ENCODE results near the gene SHISA9.

Gene SHISA9

GRCh38 chr16:13148836-13149235 lies 247.4 kb downstream of the SHISA9 start:
- Histone ChIP-seq H3K4me3 (replicated peaks; ENCODE audit: low read depth, low read length) (no peak overlapping the region), H3K36me3 (ENCODE audit: control insufficient read depth, insufficient read depth, low read length) (no peaks in the 10 kb centered on the region), H3K27me3 (replicated peaks; ENCODE audit: control insufficient read depth, insufficient read depth, low read length) (no peaks in the 10 kb centered on the region; the same call in 1 of the 2 replicates)
- no peak for DNase-seq (ENCODE audit: extremely low read depth, insufficient read length)
- TF ChIP-seq, protein P1, sequence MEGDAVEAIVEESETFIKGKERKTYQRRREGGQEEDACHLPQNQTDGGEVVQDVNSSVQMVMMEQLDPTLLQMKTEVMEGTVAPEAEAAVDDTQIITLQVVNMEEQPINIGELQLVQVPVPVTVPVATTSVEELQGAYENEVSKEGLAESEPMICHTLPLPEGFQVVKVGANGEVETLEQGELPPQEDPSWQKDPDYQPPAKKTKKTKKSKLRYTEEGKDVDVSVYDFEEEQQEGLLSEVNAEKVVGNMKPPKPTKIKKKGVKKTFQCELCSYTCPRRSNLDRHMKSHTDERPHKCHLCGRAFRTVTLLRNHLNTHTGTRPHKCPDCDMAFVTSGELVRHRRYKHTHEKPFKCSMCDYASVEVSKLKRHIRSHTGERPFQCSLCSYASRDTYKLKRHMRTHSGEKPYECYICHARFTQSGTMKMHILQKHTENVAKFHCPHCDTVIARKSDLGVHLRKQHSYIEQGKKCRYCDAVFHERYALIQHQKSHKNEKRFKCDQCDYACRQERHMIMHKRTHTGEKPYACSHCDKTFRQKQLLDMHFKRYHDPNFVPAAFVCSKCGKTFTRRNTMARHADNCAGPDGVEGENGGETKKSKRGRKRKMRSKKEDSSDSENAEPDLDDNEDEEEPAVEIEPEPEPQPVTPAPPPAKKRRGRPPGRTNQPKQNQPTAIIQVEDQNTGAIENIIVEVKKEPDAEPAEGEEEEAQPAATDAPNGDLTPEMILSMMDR (IDR thresholded peaks at IDR 0.05; ENCODE audit: insufficient read depth, low read length, poor library complexity, severe bottlenecking): no peak

DNA sequence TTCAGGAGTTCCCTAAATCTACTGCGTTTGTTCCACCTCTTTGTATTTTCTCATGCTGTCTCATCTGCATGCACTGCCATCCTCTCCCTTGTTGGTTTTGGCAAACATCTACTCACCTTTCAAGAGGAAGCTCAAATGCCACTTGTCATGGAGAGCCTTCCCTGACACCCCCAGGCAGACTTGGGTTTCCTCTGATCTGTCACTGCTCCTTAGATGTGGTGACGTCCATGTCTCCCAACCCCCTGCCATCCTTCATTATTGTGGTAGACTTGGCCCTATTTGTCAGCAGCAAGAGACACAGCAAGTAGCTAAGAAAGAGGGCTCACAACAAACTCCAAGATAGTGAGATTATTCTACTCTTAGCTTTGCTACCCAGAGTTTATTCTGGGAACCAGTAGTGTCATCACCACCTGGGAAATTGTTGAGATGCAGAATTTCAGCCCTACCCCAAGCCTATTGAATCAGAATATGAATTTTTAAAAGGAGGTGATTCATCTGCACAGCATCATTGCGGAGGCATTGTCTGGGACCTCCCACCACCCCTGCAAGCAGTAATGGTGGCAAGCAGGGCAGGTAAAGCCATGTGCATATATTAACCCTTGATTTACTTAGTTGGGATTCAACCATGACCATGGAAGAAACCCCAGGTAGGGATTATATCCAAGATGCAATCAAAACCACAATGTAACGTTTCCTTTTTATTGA lies 248.9 kb downstream of the SHISA9 start:
- TF ChIP-seq, protein P1 (IDR thresholded peaks at IDR 0.05; ENCODE audit: insufficient read depth, low read length, poor library complexity, severe bottlenecking): no peak
- no peaks in the 10 kb centered on the region for H3K36me3 ChIP-seq (ENCODE audit: control insufficient read depth, insufficient read depth, low read length)
- no peaks in the 10 kb centered on the region; the same call in 1 of the 2 replicates for H3K27me3 ChIP-seq (replicated peaks; ENCODE audit: control insufficient read depth, insufficient read depth, low read length)
- no peak overlapping the region for H3K4me3 ChIP-seq (replicated peaks; ENCODE audit: low read depth, low read length)
- DNase-seq (ENCODE audit: extremely low read depth, insufficient read length): no peak

DNA sequence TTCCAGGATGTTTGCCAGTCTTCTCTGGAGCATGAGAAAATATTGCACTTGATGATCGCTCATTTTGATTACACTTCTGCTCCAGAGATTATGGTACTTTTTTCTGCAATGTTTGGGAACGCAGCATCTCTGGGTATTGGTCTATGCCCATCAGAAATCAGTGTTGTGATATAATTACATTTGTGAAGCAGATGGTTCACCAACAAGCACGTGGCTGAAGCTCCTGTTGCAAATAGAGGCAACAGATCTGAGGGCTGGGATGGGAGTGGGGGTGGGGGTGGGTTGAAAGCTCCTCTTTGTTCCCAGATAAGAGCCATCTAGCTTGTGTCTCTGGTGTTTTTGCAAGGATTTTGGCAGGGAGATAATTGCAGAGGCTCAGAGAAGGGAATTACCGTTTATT lies 252.3 kb downstream of the SHISA9 start:
- DNase-seq (ENCODE audit: extremely low read depth, insufficient read length): no peak

GRCh38 chr16:13154799-13155198 lies 253.4 kb downstream of the SHISA9 start:
- Histone ChIP-seq H3K36me3 (ENCODE audit: control insufficient read depth, insufficient read depth, low read length) (no peaks in the 10 kb centered on the region), H3K4me3 (replicated peaks; ENCODE audit: low read depth, low read length) (no peak overlapping the region), H3K27me3 (replicated peaks; ENCODE audit: control insufficient read depth, insufficient read depth, low read length) (no peaks in the 10 kb centered on the region; the same call in 1 of the 2 replicates)
- TF ChIP-seq, protein P1 (IDR thresholded peaks at IDR 0.05; ENCODE audit: insufficient read depth, low read length, poor library complexity, severe bottlenecking): no peak
- no peak for DNase-seq (ENCODE audit: extremely low read depth, insufficient read length)

More for the DNA sequence above, 252.3 kb downstream of the SHISA9 start:
- Histone ChIP-seq H3K4me3 (replicated peaks; ENCODE audit: low read depth, low read length) (no peak overlapping the region), H3K27me3 (replicated peaks; ENCODE audit: control insufficient read depth, insufficient read depth, low read length) (no peaks in the 10 kb centered on the region; the same call in 1 of the 2 replicates), H3K36me3 (ENCODE audit: control insufficient read depth, insufficient read depth, low read length) (no peaks in the 10 kb centered on the region)
- TF ChIP-seq, protein P1 (IDR thresholded peaks at IDR 0.05; ENCODE audit: insufficient read depth, low read length, poor library complexity, severe bottlenecking): no peak

GRCh38 chr16:13155377-13155776 lies 254.0 kb downstream of the SHISA9 start:
- Histone ChIP-seq H3K36me3 (ENCODE audit: control insufficient read depth, insufficient read depth, low read length) (no peaks in the 10 kb centered on the region), H3K4me3 (replicated peaks; ENCODE audit: low read depth, low read length) (no peak overlapping the region), H3K27me3 (replicated peaks; ENCODE audit: control insufficient read depth, insufficient read depth, low read length) (no peaks in the 10 kb centered on the region; the same call in 1 of the 2 replicates)
- no peak for DNase-seq (ENCODE audit: extremely low read depth, insufficient read length)
- TF ChIP-seq, protein P1 (IDR thresholded peaks at IDR 0.05; ENCODE audit: insufficient read depth, low read length, poor library complexity, severe bottlenecking): no peak

All from GM06990 (cell line).